NT2/D1 (cell line): ENCODE results near the gene PTPRF.

Experiments used
- DNase-seq: peaks from one replicate; pipeline ENCODE4 v3.0.0-alpha.2; 2011; ENCODE audit warnings: low read depth, low spot score
- H3K27me3 ChIP-seq: 2 replicates; pipeline ENCODE4 v1.6.0; 2011; ENCODE audit warnings: mild to moderate bottlenecking; ENCODE audit not compliant: insufficient read length, insufficient read depth
- H3K36me3 ChIP-seq: 2 replicates; pipeline ENCODE4 v1.6.1; 2011; ENCODE audit warnings: mild to moderate bottlenecking, low read length, mixed read lengths; ENCODE audit not compliant: insufficient read depth, insufficient read length
- H3K4me1 ChIP-seq: 2 replicates; pipeline ENCODE4 v1.5.1; 2011; ENCODE audit not compliant: insufficient read depth, insufficient read length
- H3K4me3 ChIP-seq: 2 replicates; pipeline ENCODE4 v1.5.1; 2011; ENCODE audit warnings: low read depth; ENCODE audit not compliant: insufficient read length
- H3K9ac ChIP-seq: 2 replicates; pipeline ENCODE4 v1.6.0; 2011; ENCODE audit warnings: low read depth; ENCODE audit not compliant: insufficient read length
- H3K9me3 ChIP-seq: 2 replicates; pipeline ENCODE4 v1.5.1; 2011; ENCODE audit warnings: mild to moderate bottlenecking, low read length; ENCODE audit not compliant: insufficient read depth
- SUZ12 ChIP-seq: IDR thresholded peaks from 2 replicates; pipeline ENCODE4 v1.6.1; 2011; ENCODE audit not compliant: insufficient read length, insufficient read depth; ENCODE audit errors: extremely low read depth
- YY1 ChIP-seq: IDR thresholded peaks from 2 replicates; pipeline ENCODE4 v1.6.1; 2011; ENCODE audit not compliant: insufficient read length, insufficient read depth
- ZNF274 ChIP-seq: IDR thresholded peaks from 2 replicates; pipeline ENCODE4 v1.6.1; 2011; ENCODE audit warnings: mild to moderate bottlenecking, low read depth, low read length

Gene PTPRF

DNA sequence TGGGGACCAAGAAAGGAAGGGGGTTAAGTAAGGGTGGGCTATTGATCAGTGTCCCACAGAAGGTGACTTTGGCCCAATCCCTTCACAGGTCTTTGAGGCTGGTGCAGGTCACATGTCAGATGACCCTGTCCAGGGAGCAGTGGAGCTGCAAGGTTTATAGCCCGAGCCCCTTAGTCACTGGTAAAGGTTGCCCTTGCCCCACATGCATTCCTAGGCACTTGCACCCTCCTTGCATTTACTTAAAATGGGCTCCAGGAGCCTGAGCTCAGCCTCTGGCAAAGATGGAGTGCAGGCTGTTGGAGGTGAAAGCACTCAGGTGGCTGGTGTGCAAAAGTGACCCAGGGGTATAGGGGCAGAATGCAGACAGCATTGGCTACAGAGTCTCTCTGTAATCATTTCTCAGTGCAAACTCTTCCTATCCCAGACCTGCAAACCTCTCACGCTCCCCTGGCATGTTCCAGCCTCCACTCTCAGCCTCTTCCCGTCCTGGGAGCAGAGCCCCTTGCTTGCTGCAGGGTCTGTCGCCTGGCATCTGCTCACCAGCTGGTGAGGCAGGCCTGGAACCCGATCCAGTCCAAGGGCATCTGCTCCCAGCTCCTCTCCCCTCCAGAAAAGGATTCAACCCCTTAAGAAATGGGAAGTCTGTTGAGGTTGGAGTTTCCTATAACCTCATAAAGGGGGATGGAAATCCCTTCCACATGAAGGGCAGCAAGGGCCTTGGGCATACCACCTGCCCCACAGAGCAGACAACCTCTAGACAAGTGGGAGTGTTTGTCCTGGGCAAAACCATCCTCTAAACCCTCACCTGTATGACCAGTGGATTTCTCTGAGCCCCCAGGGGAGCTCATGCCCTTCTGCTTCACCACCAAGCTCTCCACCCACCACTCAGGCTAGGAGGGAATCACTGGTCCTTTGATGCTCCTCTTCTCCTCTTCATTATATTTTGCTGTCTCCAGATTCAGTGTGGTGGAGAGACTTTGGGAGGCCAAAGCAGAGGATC lies 23.1 kb upstream of the PTPRF start:
- no peaks in the 10 kb centered on the region for H3K36me3 ChIP-seq
- no peak for DNase-seq
- no peak overlapping the region for H3K4me3 ChIP-seq
- TF ChIP-seq YY1 (no peak), SUZ12 (no peak), ZNF274 (no peak)
- H3K27me3 ChIP-seq: no peaks in the 10 kb centered on the region
- peaks cover 11% of the 10 kb centered on the region for H3K4me1 ChIP-seq
- H3K9me3 ChIP-seq: peaks cover 6% of the 10 kb centered on the region; the same call in 1 of the 2 replicates
- no peak overlapping the region for H3K9ac ChIP-seq

DNA sequence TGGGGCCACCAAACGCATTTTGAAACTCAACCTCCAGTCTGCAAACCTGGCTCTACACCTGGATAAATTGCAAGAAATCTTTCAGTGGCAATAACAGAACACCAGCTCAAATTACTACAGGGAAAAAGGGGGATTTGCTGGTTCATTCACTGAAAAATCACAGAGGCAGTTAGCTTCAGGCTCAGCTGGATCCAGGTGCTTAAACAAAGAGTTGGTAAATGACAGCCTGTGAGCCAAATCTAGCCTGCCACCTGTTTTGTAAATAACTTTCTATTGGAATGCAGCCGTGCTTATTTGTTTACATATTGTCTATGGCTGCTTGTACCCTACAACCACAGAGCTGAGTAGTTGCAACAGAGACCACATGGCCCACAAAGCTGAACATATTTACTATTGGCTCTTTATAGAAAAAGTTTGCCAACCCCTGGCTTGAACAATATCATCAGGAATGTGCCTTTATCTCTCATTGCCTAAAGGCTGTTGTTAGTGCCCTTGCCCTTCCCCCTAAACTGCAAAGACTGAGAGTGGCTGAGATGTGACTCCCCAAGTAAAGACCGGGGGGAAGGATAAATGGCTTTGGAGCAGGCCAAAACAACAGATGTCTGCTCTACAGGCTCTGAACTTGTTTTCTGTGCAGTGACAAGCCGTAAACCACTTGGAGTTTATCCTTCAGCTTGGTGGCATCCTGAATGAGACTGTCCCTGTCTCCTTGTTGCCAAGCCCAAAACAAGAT lies 21.5 kb upstream of the PTPRF start:
- Histone ChIP-seq H3K4me1 (peaks cover 2% of the 10 kb centered on the region), H3K9me3 (peaks cover 6% of the 10 kb centered on the region; the same call in 1 of the 2 replicates), H3K36me3 (no peaks in the 10 kb centered on the region), H3K9ac (no peak overlapping the region), H3K27me3 (no peaks in the 10 kb centered on the region), H3K4me3 (no peak overlapping the region)
- TF ChIP-seq SUZ12: no peak
- TF ChIP-seq YY1: no peak
- no peak for TF ChIP-seq ZNF274
- no peak for DNase-seq

DNA sequence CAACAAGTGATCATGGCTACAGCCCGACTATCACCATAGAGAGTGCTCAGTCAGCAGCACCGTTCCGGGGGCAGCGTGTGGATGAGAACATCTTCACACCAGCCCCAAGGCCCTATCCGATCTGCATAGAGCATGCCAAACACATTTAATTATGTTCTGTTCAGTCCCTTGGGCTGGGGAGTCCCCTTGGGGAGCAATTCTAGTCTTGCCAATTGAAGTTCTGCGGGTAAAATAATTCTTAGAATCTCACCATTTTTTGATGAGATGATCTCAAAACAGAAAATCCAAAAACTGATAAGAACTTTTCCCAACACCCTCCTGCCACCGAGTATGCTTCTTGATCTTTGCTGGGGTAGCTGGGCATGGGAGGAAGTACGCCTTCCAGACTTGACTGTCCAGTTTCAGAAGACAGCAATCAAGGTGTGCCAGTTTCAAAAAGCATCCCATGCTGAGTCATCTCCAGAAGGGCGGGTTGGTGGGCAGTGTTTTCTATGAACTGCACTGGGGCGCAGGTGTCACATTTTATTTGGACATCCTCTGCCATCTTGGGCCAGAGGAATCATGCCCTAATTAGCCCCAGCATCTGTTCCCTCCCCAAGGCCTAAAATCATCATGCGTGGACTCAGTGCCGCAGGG lies 20.8 kb upstream of the PTPRF start:
- H3K9me3 ChIP-seq: peaks cover 6% of the 10 kb centered on the region; the same call in 1 of the 2 replicates
- TF ChIP-seq SUZ12 (no peak), ZNF274 (no peak), YY1 (no peak)
- H3K27me3 ChIP-seq: no peaks in the 10 kb centered on the region
- H3K4me3 ChIP-seq: no peak overlapping the region
- peaks cover 2% of the 10 kb centered on the region for H3K4me1 ChIP-seq
- H3K9ac ChIP-seq: no peak overlapping the region
- no peak for DNase-seq
- no peaks in the 10 kb centered on the region for H3K36me3 ChIP-seq

DNA sequence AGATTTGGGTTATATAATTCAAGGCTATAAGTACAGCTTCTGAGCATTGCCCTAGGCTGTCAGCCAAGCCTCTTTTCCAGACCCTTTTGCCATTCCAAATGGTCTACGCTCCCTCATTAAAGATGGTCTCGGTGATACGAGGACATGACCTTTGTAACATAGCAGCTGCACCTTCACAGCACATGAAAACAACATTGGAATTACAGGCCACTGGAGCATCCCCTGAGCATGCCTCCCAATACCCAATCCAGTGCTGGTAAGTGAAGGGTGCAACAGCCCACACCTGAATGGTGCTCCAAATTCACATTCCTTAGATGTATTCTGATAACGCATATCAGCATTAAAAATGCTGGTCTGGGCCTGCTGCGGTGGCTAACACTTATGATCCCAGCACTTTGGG lies 20.1 kb upstream of the PTPRF start:
- peaks cover 6% of the 10 kb centered on the region; the same call in 1 of the 2 replicates for H3K9me3 ChIP-seq

DNA sequence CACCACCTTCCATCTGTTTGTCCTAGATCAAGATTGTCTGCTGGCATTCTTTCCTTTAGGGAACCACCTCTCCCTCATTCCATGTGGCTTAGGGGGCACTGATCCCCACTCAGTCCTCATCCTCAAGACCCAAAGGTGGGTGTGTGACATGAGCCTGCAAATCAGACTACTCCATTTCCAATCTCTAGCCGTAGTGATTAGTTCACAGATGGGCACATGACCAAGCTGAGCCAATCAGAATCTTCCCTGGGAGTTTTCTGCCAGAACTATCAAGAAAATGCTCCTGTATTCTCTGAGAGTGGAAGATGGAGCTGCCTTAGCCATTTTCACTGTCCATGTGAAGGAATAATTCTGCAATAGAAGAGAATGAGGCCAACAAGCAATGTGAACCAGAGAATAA lies 19.3 kb upstream of the PTPRF start:
- TF ChIP-seq SUZ12: no peak
- TF ChIP-seq YY1: no peak
- no peak for DNase-seq
- Histone ChIP-seq H3K4me1 (peaks cover 2% of the 10 kb centered on the region), H3K4me3 (no peak overlapping the region), H3K9me3 (peaks cover 6% of the 10 kb centered on the region; the same call in 1 of the 2 replicates), H3K9ac (no peak overlapping the region), H3K36me3 (no peaks in the 10 kb centered on the region), H3K27me3 (no peaks in the 10 kb centered on the region)

More for the DNA sequence above, 20.1 kb upstream of the PTPRF start:
- no peak overlapping the region for H3K9ac ChIP-seq
- no peak for DNase-seq
- TF ChIP-seq SUZ12: no peak
- no peaks in the 10 kb centered on the region for H3K27me3 ChIP-seq
- H3K4me1 ChIP-seq: peaks cover 2% of the 10 kb centered on the region
- H3K36me3 ChIP-seq: no peaks in the 10 kb centered on the region
- H3K4me3 ChIP-seq: no peak overlapping the region

DNA sequence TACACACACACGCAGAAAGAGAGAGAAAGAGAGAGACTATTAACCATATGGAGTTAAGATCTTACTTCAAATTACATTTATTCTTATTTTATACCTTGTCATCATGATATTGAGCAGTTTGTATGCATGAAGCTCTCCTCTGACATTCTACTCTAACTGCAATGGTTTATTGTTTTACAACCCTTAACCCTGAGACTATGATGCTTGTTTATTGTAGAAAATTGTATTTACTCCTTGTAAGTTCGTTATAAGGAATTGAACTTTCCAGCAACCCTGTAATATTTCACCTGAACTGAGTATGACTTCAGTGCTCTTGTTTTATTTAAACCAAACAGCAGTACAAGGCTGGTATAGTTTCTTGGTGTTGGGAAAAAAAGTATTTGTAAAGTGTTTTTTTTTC lies 18.6 kb upstream of the PTPRF start:
- no peaks in the 10 kb centered on the region for H3K36me3 ChIP-seq
- DNase-seq: no peak

More for the DNA sequence above, 18.6 kb upstream of the PTPRF start:
- H3K27me3 ChIP-seq: no peaks in the 10 kb centered on the region
- peaks cover 6% of the 10 kb centered on the region; the same call in 1 of the 2 replicates for H3K9me3 ChIP-seq
- TF ChIP-seq YY1 (no peak), SUZ12 (no peak), ZNF274 (no peak)
- H3K9ac ChIP-seq: no peak overlapping the region
- peaks cover 2% of the 10 kb centered on the region for H3K4me1 ChIP-seq
- no peak overlapping the region for H3K4me3 ChIP-seq
